IPS-18a (cell line): ENCODE results near the gene ANKRD49.

Source experiments
- H3K27ac ChIP-seq: one replicate; pipeline ENCODE4 v1.5.1; 2013; ENCODE audit warnings: low read length
- H3K27me3 ChIP-seq: one replicate; pipeline ENCODE4 v1.6.1; 2013; ENCODE audit warnings: mild to moderate bottlenecking, low read length; ENCODE audit not compliant: control insufficient read depth, insufficient read depth
- H3K36me3 ChIP-seq: one replicate; pipeline ENCODE4 v1.6.1; 2013; ENCODE audit warnings: low read depth, low read length; ENCODE audit not compliant: control insufficient read depth
- H3K4me1 ChIP-seq: one replicate; pipeline ENCODE4 v1.6.1; 2013; ENCODE audit warnings: low read depth, low read length; ENCODE audit not compliant: control insufficient read depth
- H3K4me3 ChIP-seq: one replicate; pipeline ENCODE4 v1.5.1; 2013; ENCODE audit warnings: low read length
- H3K9ac ChIP-seq: one replicate; pipeline ENCODE4 v1.6.1; 2013; ENCODE audit warnings: mild to moderate bottlenecking, low read length, moderate library complexity
- H3K9me3 ChIP-seq: one replicate; pipeline ENCODE4 v1.6.1; 2013; ENCODE audit warnings: low read depth, low read length; ENCODE audit not compliant: control insufficient read depth

ANKRD49 gene, protein sequence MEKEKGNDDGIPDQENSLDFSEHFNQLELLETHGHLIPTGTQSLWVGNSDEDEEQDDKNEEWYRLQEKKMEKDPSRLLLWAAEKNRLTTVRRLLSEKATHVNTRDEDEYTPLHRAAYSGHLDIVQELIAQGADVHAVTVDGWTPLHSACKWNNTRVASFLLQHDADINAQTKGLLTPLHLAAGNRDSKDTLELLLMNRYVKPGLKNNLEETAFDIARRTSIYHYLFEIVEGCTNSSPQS

DNA sequence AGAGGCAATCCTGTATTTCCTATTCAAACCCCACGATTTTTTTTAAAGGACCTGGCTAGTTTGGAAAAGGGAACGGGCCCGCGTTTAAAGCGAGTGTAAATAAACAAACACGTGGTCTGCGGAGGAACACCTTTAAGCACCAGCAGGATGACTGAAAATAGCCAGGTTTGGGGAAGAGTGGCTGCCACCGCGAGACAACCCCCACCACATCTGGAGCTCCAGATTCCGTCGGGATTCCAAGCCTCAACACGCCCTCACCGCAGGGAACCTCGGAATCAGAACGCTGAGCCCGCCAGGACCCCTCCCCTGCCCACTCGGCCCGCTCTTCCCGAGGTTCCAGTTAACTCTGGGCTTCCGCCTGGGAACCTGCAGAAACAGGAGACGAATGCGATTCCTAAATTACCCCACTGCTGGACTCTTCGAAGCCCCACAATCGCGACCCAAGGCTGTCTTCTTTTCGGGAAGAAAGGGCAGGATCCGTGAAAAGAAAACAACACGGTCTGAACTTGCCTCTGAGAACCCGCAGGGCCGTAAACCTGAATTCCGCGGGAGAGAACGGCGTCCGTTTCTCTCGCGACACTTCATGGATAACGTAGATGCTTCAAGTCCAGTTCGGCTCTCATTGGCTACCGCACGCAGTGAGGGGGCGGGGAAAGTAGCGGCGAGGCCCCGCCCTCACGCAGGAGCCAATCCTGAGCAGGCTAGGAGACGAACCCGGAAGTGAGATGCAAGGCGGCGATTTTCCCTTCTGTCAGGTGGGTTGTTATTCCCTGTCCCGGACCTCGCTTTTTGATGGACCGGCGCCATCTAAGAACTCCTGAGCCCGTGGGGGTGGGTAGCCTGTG lies at the start of gene ANKRD49, which contains the start of gene MRE11:
Gene ANKRD49, plus strand, starts transcription at position 704 of the 845 bp plus-strand sequence. CDS start 2,710 bp downstream, outside the sequence.
Gene MRE11, minus strand, starts transcription at position 564 of the 845 bp plus-strand sequence. CDS start 1,043 bp downstream, outside the sequence.
- peak within 1 kb of the TSS; percentile 87 for H3K9ac ChIP-seq
- H3K9me3 ChIP-seq = no peaks in the 10 kb centered on the region
- no peaks in the 10 kb centered on the region for H3K4me1 ChIP-seq
- no peaks in the 10 kb centered on the region for H3K27me3 ChIP-seq
- H3K27ac ChIP-seq = peak within 1 kb of the TSS; percentile 84
- peaks cover 29% of the 10 kb centered on the region for H3K36me3 ChIP-seq
- peak within 1 kb of the TSS; percentile 76 for H3K4me3 ChIP-seq

DNA sequence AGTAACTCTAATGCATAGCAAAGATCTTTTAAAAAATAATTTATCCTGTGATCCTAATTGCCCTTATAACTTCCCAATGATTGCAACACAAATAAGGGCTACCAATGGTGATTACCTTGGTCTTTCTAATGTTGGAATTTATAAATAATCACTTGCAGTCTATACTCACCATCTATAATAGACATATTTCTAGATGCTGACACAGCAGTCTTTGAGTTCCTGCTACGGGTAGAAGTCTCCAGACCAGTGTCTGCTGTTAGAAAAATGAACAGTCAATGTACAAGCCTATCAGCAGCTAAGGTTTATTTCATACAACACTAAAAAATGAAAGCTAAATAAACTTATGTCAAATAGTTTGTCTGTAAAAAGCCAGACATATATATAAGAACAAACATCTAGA lies 48.1 kb upstream of the ANKRD49 start:
- H3K27me3 ChIP-seq = no peaks in the 10 kb centered on the region
- peaks cover 10% of the 10 kb centered on the region for H3K36me3 ChIP-seq
- no peaks in the 10 kb centered on the region for H3K4me1 ChIP-seq
- H3K9ac ChIP-seq = no peak overlapping the region
- H3K27ac ChIP-seq = no peak overlapping the region
- no peak overlapping the region for H3K4me3 ChIP-seq
- H3K9me3 ChIP-seq = no peaks in the 10 kb centered on the region

DNA sequence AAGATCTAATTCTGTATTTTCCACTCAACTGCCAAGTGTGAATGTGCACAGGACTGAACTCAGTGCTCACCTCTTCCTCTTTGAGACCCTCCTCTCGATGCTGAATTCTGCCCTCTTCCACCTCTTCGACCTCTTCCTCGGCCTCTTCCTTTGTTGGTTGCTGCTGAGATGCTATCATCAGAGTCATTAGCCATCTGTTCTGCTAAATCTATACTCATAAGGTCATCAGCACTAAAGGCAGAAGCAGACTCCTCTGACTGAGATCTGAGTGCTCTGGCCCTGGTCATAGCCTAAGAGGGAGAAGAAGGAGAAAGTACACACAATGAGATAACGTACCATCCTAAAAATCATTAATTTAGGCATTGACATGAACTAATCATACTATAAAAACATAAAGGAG lies 46.6 kb upstream of the ANKRD49 start:
- H3K4me1 ChIP-seq = no peaks in the 10 kb centered on the region
- H3K27me3 ChIP-seq = no peaks in the 10 kb centered on the region
- no peaks in the 10 kb centered on the region for H3K9me3 ChIP-seq
- peaks cover 10% of the 10 kb centered on the region for H3K36me3 ChIP-seq
- H3K9ac ChIP-seq = no peak overlapping the region
- H3K4me3 ChIP-seq = no peak overlapping the region
- H3K27ac ChIP-seq = no peak overlapping the region

DNA sequence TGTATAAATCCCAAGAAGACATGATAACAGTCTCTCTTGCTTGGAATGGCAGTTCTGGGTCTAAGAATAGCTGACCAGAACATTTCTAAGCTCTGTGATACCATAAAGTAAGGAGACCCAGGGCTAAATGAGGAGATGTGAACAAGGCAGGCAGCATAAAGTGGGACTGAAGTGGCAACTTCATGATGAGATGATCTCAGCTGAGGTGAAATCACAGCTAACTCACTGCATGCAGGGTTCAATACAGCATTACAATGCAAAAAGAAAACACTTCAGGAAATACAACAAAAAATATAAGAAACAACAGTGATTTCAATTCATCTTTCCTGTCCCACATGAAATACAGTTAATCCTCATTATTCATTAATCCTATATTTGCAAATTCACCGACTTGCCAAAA lies 44.8 kb upstream of the ANKRD49 start:
- Histone ChIP-seq H3K27ac (no peak overlapping the region), H3K9me3 (no peaks in the 10 kb centered on the region), H3K27me3 (no peaks in the 10 kb centered on the region), H3K4me3 (no peak overlapping the region), H3K9ac (no peak overlapping the region), H3K4me1 (no peaks in the 10 kb centered on the region), H3K36me3 (peaks cover 10% of the 10 kb centered on the region)

DNA sequence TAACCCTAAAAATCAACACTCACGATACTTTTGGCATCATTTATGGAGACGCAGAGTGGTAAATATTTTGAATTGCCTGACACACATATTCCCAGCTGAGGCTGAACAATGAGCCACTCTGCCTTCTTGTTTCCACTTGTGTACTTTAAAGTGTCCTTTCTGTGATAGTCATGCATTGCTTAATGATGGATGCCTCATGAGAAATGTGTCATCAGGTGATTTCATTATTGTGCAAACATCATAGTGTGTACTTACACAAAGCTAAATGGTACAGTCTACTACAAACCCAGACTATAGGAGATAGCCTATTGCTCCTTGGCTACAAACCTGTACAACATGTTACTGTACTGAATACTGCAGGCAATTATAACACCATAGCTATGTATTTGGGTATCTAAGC lies 44.3 kb upstream of the ANKRD49 start:
- Histone ChIP-seq H3K9me3 (no peaks in the 10 kb centered on the region), H3K9ac (no peak overlapping the region), H3K27ac (no peak overlapping the region), H3K4me3 (no peak overlapping the region), H3K36me3 (peaks cover 10% of the 10 kb centered on the region), H3K4me1 (no peaks in the 10 kb centered on the region), H3K27me3 (no peaks in the 10 kb centered on the region)

DNA sequence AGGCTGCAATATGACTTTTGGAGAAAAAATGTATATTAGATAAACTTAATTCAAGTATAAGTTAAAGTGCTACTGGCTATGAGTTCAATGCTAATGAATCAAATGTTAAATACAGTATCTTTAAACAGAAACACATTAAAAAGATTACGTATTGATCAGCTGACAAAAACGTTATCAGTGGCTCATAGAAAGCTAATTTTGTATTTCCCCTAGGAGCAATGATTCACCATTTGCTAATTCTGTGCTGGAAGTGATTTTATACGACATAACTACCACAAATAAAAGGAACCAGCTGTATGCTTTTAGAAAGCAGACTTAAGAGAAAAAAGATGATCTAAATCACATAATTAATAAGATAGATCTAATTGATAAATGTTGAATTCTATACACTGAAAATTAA lies 43.7 kb upstream of the ANKRD49 start:
- Histone ChIP-seq H3K4me1 (no peaks in the 10 kb centered on the region), H3K27ac (no peak overlapping the region), H3K36me3 (peaks cover 10% of the 10 kb centered on the region), H3K9ac (no peak overlapping the region), H3K27me3 (no peaks in the 10 kb centered on the region), H3K4me3 (no peak overlapping the region), H3K9me3 (no peaks in the 10 kb centered on the region)

DNA sequence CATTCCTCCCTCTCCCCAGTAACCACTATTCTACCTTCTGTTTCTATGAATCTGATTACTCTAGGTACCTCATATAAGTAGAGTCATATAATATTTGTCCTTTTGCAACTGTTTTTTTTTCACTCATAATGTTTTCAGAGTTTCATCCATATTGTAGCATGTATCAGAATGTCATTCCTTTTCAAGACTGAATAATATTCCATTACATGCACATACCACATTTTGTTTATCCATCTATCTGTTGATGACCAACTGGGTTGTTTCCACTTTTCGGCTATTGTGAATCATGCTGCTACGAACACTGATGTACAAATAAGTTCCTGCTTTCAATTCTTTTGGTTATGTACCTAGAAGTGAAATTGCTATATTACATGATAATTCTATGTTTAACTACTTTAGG lies 40.8 kb upstream of the ANKRD49 start:
- no peaks in the 10 kb centered on the region for H3K4me1 ChIP-seq
- H3K4me3 ChIP-seq = no peak overlapping the region
- no peak overlapping the region for H3K9ac ChIP-seq
- no peaks in the 10 kb centered on the region for H3K27me3 ChIP-seq
- no peak overlapping the region for H3K27ac ChIP-seq
- H3K9me3 ChIP-seq = no peaks in the 10 kb centered on the region
- peaks cover 11% of the 10 kb centered on the region for H3K36me3 ChIP-seq

DNA sequence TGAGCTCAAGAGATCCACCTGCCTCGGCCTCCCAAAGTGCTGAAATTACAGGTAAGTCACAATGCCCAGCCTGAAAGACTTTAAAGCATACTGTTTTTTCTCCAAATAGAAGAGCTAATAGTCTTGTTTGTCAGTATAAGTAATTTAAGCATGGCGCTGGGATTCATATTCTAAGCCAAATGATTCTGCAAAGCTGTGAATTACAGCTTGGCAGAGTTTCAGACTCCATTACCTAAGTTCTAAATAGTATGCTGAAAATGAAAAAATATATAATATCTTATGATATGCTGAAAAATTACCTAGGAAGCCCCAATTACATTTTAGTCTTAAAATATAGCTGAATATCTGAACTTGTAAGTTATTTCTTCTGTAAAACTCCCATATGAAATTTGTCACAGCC lies 39.5 kb upstream of the ANKRD49 start:
- Histone ChIP-seq H3K27me3 (no peaks in the 10 kb centered on the region), H3K4me3 (no peak overlapping the region), H3K9me3 (no peaks in the 10 kb centered on the region), H3K9ac (no peak overlapping the region), H3K36me3 (peaks cover 11% of the 10 kb centered on the region), H3K27ac (no peak overlapping the region), H3K4me1 (no peaks in the 10 kb centered on the region)

DNA sequence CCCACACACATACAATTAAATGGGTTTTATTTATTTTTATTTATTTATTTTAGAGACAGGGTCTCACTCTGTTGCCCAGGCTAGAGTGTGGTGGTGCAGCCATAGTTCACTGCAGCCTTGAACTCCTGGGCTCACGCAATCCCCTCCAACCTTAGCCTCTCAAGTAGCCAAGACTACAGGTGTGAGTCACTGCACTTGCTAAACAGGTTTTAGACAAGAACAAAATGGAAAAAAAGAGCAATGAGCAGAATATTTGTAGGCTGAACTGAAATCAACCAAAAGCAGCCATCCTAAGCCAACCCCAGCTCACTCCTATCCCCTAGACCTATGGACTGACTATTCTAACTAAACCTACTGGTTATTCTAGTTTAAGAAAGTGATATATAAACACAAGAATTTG lies 37.9 kb upstream of the ANKRD49 start:
- H3K36me3 ChIP-seq = peaks cover 21% of the 10 kb centered on the region
- H3K27me3 ChIP-seq = no peaks in the 10 kb centered on the region
- H3K4me3 ChIP-seq = no peak overlapping the region
- H3K9me3 ChIP-seq = no peaks in the 10 kb centered on the region
- H3K9ac ChIP-seq = no peak overlapping the region
- H3K4me1 ChIP-seq = no peaks in the 10 kb centered on the region
- no peak overlapping the region for H3K27ac ChIP-seq

DNA sequence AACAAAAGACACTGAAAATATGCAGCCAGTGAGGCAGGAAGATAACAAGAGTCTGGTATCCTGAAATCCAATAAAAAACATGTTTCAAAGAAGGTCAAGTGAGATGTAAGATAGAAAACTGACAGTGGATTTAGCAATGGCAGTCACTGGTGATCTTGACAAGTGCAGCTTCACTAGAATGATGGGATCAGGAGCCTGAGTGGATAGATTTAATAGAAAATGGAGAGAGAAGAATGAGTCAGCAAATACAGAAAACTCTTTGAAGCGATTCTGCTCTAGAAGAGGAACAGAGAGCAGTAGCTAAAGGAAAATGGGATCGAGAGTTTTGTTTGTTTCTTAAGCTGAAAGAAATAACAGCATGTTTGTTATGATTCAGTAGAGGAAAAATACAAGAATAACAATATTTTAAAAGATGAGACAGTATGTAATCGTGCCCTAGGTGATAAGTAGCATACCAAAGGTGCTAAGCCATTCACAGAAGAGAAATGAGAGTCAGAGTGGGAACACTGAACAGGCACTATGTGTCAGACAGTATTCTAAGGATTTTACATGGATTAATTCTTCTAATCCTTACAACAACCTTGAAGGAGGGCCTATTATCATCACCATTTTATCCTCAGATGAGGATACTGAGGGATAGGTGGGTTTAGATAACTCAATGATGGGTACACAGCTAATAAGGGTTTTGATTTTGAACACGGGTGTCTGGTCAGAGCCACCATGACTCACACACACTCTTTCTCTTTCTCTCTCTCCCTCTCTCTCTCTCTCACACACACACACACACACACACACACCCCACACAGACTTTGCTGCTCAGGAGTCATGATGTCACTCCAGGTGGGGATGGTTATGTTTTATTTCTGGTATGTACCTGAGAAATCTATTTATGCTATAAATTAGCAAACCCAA lies 36.4 kb upstream of the ANKRD49 start:
- H3K4me3 ChIP-seq = no peak overlapping the region
- H3K27me3 ChIP-seq = no peaks in the 10 kb centered on the region
- no peaks in the 10 kb centered on the region for H3K9me3 ChIP-seq
- H3K27ac ChIP-seq = no peak overlapping the region
- no peaks in the 10 kb centered on the region for H3K4me1 ChIP-seq
- H3K9ac ChIP-seq = no peak overlapping the region
- peaks cover 23% of the 10 kb centered on the region for H3K36me3 ChIP-seq

DNA sequence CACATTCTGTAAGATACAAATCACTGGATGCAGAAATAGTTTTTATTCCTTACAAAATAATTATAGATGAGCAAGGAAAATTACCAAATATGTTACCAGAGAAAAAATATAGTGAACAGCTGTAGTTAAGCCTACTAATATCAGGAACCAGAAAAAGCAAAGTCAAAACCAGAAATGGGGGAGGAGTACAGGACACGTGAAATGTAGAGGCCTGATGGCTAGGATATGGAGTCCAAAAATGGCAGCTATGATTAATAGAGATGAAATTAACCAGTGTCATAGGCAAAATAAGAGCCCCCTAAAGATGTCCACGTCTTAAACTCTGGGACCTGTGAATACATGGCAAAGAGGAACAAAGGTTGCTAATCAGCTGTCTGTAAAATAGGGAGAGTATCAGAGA lies 34.2 kb upstream of the ANKRD49 start:
- H3K4me3 ChIP-seq = no peak overlapping the region
- no peaks in the 10 kb centered on the region for H3K27me3 ChIP-seq
- H3K27ac ChIP-seq = no peak overlapping the region
- H3K4me1 ChIP-seq = no peaks in the 10 kb centered on the region
- no peaks in the 10 kb centered on the region for H3K9me3 ChIP-seq
- peaks cover 23% of the 10 kb centered on the region for H3K36me3 ChIP-seq
- H3K9ac ChIP-seq = no peak overlapping the region
